ENCODE results near the gene LAMA2. TPM values are rescaled to one million over a fixed set of nuclear protein-coding genes. Genes with fewer than 3 reads are reported as not detected.

LAMA2 gene
- total and polyA plus RNA-seq, 4 donors, result 5.2 to 105 (median 45.9) TPM

GRCh38 chr6:129542705-129543104, 659.8 kb downstream of the LAMA2 start:
- Histone ChIP-seq H3K9ac (ENCODE audit: insufficient read depth in 1 of 2, low read length in 2 of 2) (no peak overlapping the region), H3K36me3 (ENCODE audit: control insufficient read depth in 4 of 4, insufficient read depth in 4 of 4, low read length in 4 of 4) (peaks cover 0 to 6% (median 0%) of the 10 kb centered on the region in 4 donors), H3K27ac (ENCODE audit: low read depth in 1 of 2, low read length in 1 of 2) (no peak overlapping the region), H3K9me3 (ENCODE audit: control insufficient read depth in 4 of 4, insufficient read depth in 3 of 4, low read length in 3 of 4) (no peaks in the 10 kb centered on the region), H3K27me3 (ENCODE audit: control insufficient read depth in 3 of 3, insufficient read depth in 3 of 3, low read length in 2 of 3) (no peaks in the 10 kb centered on the region), H3K4me1 (ENCODE audit: control insufficient read depth in 5 of 5, insufficient read depth in 5 of 5, low read length in 5 of 5) (no peaks in the 10 kb centered on the region), H3K4me3 (no peak overlapping the region)
- WGBS, 2 donors, result 43 to 50% methylated on average over 2 of the region's 2 CpGs
- DNase-seq (no peak), ATAC-seq (ENCODE audit: insufficient read depth, low FRiP score) (no peak)
- TF ChIP-seq, protein P1, sequence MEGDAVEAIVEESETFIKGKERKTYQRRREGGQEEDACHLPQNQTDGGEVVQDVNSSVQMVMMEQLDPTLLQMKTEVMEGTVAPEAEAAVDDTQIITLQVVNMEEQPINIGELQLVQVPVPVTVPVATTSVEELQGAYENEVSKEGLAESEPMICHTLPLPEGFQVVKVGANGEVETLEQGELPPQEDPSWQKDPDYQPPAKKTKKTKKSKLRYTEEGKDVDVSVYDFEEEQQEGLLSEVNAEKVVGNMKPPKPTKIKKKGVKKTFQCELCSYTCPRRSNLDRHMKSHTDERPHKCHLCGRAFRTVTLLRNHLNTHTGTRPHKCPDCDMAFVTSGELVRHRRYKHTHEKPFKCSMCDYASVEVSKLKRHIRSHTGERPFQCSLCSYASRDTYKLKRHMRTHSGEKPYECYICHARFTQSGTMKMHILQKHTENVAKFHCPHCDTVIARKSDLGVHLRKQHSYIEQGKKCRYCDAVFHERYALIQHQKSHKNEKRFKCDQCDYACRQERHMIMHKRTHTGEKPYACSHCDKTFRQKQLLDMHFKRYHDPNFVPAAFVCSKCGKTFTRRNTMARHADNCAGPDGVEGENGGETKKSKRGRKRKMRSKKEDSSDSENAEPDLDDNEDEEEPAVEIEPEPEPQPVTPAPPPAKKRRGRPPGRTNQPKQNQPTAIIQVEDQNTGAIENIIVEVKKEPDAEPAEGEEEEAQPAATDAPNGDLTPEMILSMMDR (IDR thresholded peaks at IDR 0.05; ENCODE audit: control extremely low read depth, extremely low read depth), result no peak

DNA sequence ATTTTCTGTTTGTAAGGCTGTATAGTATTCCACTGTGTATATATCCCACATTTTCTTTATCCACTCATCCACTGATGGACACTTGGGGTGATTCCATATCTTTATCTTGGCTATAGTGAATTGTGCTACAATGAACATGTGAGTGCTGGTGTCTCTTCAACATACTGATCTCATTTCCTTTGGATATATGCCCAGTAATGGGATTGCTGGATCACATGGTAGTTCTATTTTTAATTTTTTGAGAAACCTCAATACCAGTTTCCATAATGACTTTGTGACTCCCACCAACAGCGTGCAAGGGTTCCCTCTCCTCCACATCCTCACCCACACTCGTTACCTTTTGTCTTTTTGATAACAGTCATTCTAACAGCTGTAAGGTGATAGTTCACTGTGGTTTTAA, 661.0 kb downstream of the LAMA2 start:
- DNase-seq (no peak), ATAC-seq (ENCODE audit: insufficient read depth, low FRiP score) (no peak)
- no peaks in the 10 kb centered on the region for H3K4me1 ChIP-seq (ENCODE audit: control insufficient read depth in 5 of 5, insufficient read depth in 5 of 5, low read length in 5 of 5)
- H3K27me3 ChIP-seq (ENCODE audit: control insufficient read depth in 3 of 3, insufficient read depth in 3 of 3, low read length in 2 of 3), result no peaks in the 10 kb centered on the region
- WGBS, 2 donors, result 81 to 86% methylated on average over 2 of the region's 2 CpGs
- H3K9ac ChIP-seq (ENCODE audit: insufficient read depth in 1 of 2, low read length in 2 of 2), result no peak overlapping the region
- H3K4me3 ChIP-seq, result no peak overlapping the region
- H3K27ac ChIP-seq (ENCODE audit: low read depth in 1 of 2, low read length in 1 of 2), result no peak overlapping the region
- TF ChIP-seq, protein P1 (IDR thresholded peaks at IDR 0.05; ENCODE audit: control extremely low read depth, extremely low read depth), result no peak
- H3K36me3 ChIP-seq (ENCODE audit: control insufficient read depth in 4 of 4, insufficient read depth in 4 of 4, low read length in 4 of 4), result peaks cover 0 to 3% (median 0%) of the 10 kb centered on the region in 4 donors
- H3K9me3 ChIP-seq (ENCODE audit: control insufficient read depth in 4 of 4, insufficient read depth in 3 of 4, low read length in 3 of 4), result no peaks in the 10 kb centered on the region

GRCh38 chr6:129544892-129545612, 662.1 kb downstream of the LAMA2 start:
- 96% methylated on average over 8 of the region's 8 CpGs for WGBS, 2 donors
- H3K4me3 ChIP-seq, result no peak overlapping the region
- no peak for DNase-seq
- H3K27me3 ChIP-seq (ENCODE audit: control insufficient read depth in 3 of 3, insufficient read depth in 3 of 3, low read length in 2 of 3), result no peaks in the 10 kb centered on the region
- H3K9ac ChIP-seq (ENCODE audit: insufficient read depth in 1 of 2, low read length in 2 of 2), result no peak overlapping the region
- TF ChIP-seq, protein P1 (IDR thresholded peaks at IDR 0.05; ENCODE audit: control extremely low read depth, extremely low read depth), result no peak
- no peak overlapping the region for H3K27ac ChIP-seq (ENCODE audit: low read depth in 1 of 2, low read length in 1 of 2)
- peaks cover 0 to 2% (median 0%) of the 10 kb centered on the region in 5 donors for H3K4me1 ChIP-seq (ENCODE audit: control insufficient read depth in 5 of 5, insufficient read depth in 5 of 5, low read length in 5 of 5)
- peaks cover 0 to 2% (median 0%) of the 10 kb centered on the region in 4 donors for H3K36me3 ChIP-seq (ENCODE audit: control insufficient read depth in 4 of 4, insufficient read depth in 4 of 4, low read length in 4 of 4)
- no peaks in the 10 kb centered on the region for H3K9me3 ChIP-seq (ENCODE audit: control insufficient read depth in 4 of 4, insufficient read depth in 3 of 4, low read length in 3 of 4)
- no peak for ATAC-seq (ENCODE audit: insufficient read depth, low FRiP score)
